K562 (cell line): ENCODE measurements around the gene ITGBL1. TPM values are rescaled to one million over a fixed set of nuclear protein-coding genes. Genes with fewer than 3 reads are reported as not detected.

Source experiments
- ATAC-seq: fragments of 200-7000 bp; cut with Tn5 transposase; 3 replicates; pipeline ENCODE4 v1.9.1; 2020; ENCODE audit warnings: moderate library complexity
- BruUV-seq: library from RNA; stranded (reverse); fragments of 400-500 nt; replicated peaks from 2 replicates; lab custom pipeline; 2021; lab: Mats Ljungman, UMichigan
- CTCF ChIA-PET: fragments of 300-600 bp; formaldehyde crosslinking; extraction: SDS; loops from one replicate; lab custom pipeline; 2021; ENCODE audit warnings: low intra/inter-chr PET ratio; lab: Yijun Ruan, JAX
- POLR2A ChIA-PET: fragments of 300-600, 350-650 bp; sonication (Branson Sonifier 250); formaldehyde crosslinking; extraction: SDS; loops from one replicate; lab custom pipeline; 2021; ENCODE audit warnings: antibody characterized with exemption, inconsistent platforms; lab: Yijun Ruan, JAX
- DNase-seq, 4 experiments: peaks; one replicate each; pipeline versions ENCODE4 v3.0.0 to v3.0.0-alpha.2; 2011 to 2018; ENCODE audit warnings: low spot score in 3 of 4, mixed read lengths in 3 of 4; ENCODE audit errors: extremely low read depth in 1 of 4
- FAIRE-seq: peaks from 2 replicates; lab custom pipeline; 2011; peaks lifted over from hg19 to GRCh38; lab: Jason Lieb, UNC
- H2AFZ ChIP-seq: 2 replicates; pipeline ENCODE4 v1.6.0; 2011; ENCODE audit warnings: low read depth, low read length, control low read depth, inconsistent platforms
- H3K27ac ChIP-seq: fragments of 200-600 bp; 3 replicates; pipeline ENCODE4 v1.8.0; 2011; ENCODE audit warnings: low read depth, mild to moderate bottlenecking, control low read depth, inconsistent platforms, low read length, moderate library complexity, mixed read lengths; ENCODE audit errors: extremely low read depth
- H3K27me3 ChIP-seq, 2 experiments: fragments of 300-600 bp in 1 of 2; 2 replicates in 1 of 2; 3 replicates in 1 of 2; pipeline versions ENCODE4 v1.6.0 to v1.8.0; 2011; ENCODE audit warnings: inconsistent platforms in 2 of 2, low read length in 2 of 2, mild to moderate bottlenecking in 1 of 2, mixed read lengths in 1 of 2, moderate library complexity in 1 of 2; ENCODE audit not compliant: control insufficient read depth in 2 of 2, insufficient read depth in 2 of 2
- H3K36me3 ChIP-seq: fragments of 300-600 bp; 3 replicates; pipeline ENCODE4 v1.8.0; 2011; ENCODE audit warnings: mild to moderate bottlenecking, low read length, inconsistent platforms; ENCODE audit not compliant: control insufficient read depth, insufficient read depth
- H3K4me1 ChIP-seq, 2 experiments: fragments of 200-600 bp in 1 of 2; replicated peaks in 1 of 2; 2 replicates in 1 of 2; 3 replicates in 1 of 2; pipeline versions ENCODE4 v1.5.1 to v1.8.0; 2011; ENCODE audit warnings: inconsistent platforms in 2 of 2, low read length in 2 of 2, mild to moderate bottlenecking in 1 of 2, mixed read lengths in 1 of 2, moderate library complexity in 1 of 2; ENCODE audit not compliant: control insufficient read depth in 2 of 2, insufficient read depth in 2 of 2
- H3K4me2 ChIP-seq: 2 replicates; pipeline ENCODE4 v1.6.1; 2011; ENCODE audit warnings: low read length, control low read depth, inconsistent platforms, mixed read lengths; ENCODE audit not compliant: insufficient read depth
- H3K4me3 ChIP-seq: fragments of 200-600 bp; sonication (generic), shearing (Covaris generic); 2 replicates; pipeline ENCODE4 v1.5.1; 2016; ENCODE audit warnings: control low read depth, inconsistent platforms
- H3K79me2 ChIP-seq: fragments of 200-600 bp; 3 replicates; pipeline ENCODE4 v1.8.0; 2011; ENCODE audit warnings: low read length, inconsistent platforms; ENCODE audit not compliant: control insufficient read depth, insufficient read depth
- H3K9ac ChIP-seq, 2 experiments: 2 replicates each; pipeline versions ENCODE4 v1.6.0 to v1.6.1; 2011; ENCODE audit warnings: low read depth in 2 of 2, low read length in 2 of 2, control low read depth in 1 of 2, inconsistent platforms in 1 of 2, mild to moderate bottlenecking in 1 of 2, mixed read lengths in 1 of 2; ENCODE audit not compliant: insufficient read depth in 1 of 2
- H3K9me1 ChIP-seq: one replicate; pipeline ENCODE4 v1.6.0; 2011; ENCODE audit warnings: inconsistent platforms, mild to moderate bottlenecking, low read length, moderate library complexity; ENCODE audit not compliant: control insufficient read depth, insufficient read depth
- H3K9me3 ChIP-seq: replicated peaks from 2 replicates; pipeline ENCODE4 v1.5.1; 2011; ENCODE audit warnings: low read depth, low read length, inconsistent platforms; ENCODE audit not compliant: control insufficient read depth, insufficient read depth
- H4K20me1 ChIP-seq: replicated peaks from 2 replicates; pipeline ENCODE4 v1.6.1; 2011; ENCODE audit warnings: low read length, inconsistent platforms, mixed read lengths; ENCODE audit not compliant: control insufficient read depth, insufficient read depth
- CAMTA2 ChIP-seq: fragments of 250-450 bp; sonication (Bioruptor Pico); conservative IDR thresholded peaks from 2 replicates; pipeline ENCODE4 v1.5.1; 2022
- DMBX1 ChIP-seq: fragments of 250-450 bp; sonication (Bioruptor Pico); IDR thresholded peaks from 2 replicates; pipeline ENCODE4 v1.8.0; 2022; ENCODE audit warnings: inconsistent platforms, mild to moderate bottlenecking, moderate library complexity, borderline replicate concordance
- MTA1 ChIP-seq: fragments of 450-650 bp; IDR thresholded peaks from 2 replicates; pipeline ENCODE4 v1.6.1; 2017; ENCODE audit warnings: borderline replicate concordance
- MYC ChIP-seq, 2 experiments: fragments of 250-450 bp in 1 of 2; sonication (Bioruptor Pico) in 1 of 2; IDR thresholded peaks; 2 replicates each; pipeline versions ENCODE4 v1.5.1 to v1.6.1; 2012 to 2021; ENCODE audit warnings: low read depth in 2 of 2, borderline replicate concordance in 1 of 2, improper control_type of control experiment in 1 of 2, low read length in 1 of 2, mild to moderate bottlenecking in 1 of 2, moderate library complexity in 1 of 2
- POLR2H ChIP-seq: IDR thresholded peaks from 2 replicates; pipeline ENCODE4 v1.6.1; 2016; ENCODE audit warnings: missing genetic modification characterization, low read depth, mild to moderate bottlenecking, control low read depth, missing compliant biosample characterization, moderate library complexity
- SMAD1 ChIP-seq: fragments of 150-350 bp; IDR thresholded peaks from 2 replicates; pipeline ENCODE4 v1.6.1; 2014; ENCODE audit warnings: low read length, low read depth; ENCODE audit not compliant: partially characterized antibody
- TFE3 ChIP-seq: fragments of 450-650 bp; formaldehyde crosslinking; IDR thresholded peaks from 2 replicates; pipeline ENCODE4 v1.4.0; 2020; ENCODE audit warnings: mild to moderate bottlenecking, mixed read lengths
- ZBTB33 ChIP-seq: sonication (generic); formaldehyde crosslinking; IDR thresholded peaks from 2 replicates; pipeline ENCODE4 v1.8.1; 2023; ENCODE audit warnings: mild to moderate bottlenecking, missing genetic modification reagents
- ZNF197 ChIP-seq: fragments of 200-800 bp; sonication (Bioruptor generic); IDR thresholded peaks from 2 replicates; pipeline ENCODE4 v1.6.1; 2016; ENCODE audit warnings: low read depth, missing genetic modification characterization, missing compliant biosample characterization
- ZNF347 ChIP-seq: fragments of 450-650 bp; formaldehyde crosslinking; IDR thresholded peaks from 2 replicates; pipeline ENCODE4 v1.4.0; 2020; ENCODE audit warnings: low read depth, mild to moderate bottlenecking, moderate library complexity
- ZNF592 ChIP-seq: fragments of 450-650 bp; IDR thresholded peaks from 2 replicates; pipeline ENCODE4 v1.6.1; 2017; ENCODE audit warnings: antibody characterized with exemption, mild to moderate bottlenecking
- ZNF77 ChIP-seq: fragments of 250-450 bp; sonication (Bioruptor Pico); IDR thresholded peaks from 2 replicates; pipeline ENCODE4 v1.5.0; 2020
- WGBS: fragments of 100-300 bp; shearing (Covaris generic); methylation state at CpG from one replicate; pipeline ENCODE4 v1.1.6; 2016; ENCODE audit warnings: low coverage, mixed read lengths; ENCODE audit not compliant: insufficient coverage; ENCODE audit errors: missing lambda C conversion rate; 5-methylcytosine and 5-hydroxymethylcytosine counted together
- in situ Hi-C: fragments of 300-500 bp; cut with MboI; formaldehyde crosslinking; loops from 4 replicates; pipeline ENCODE4 v1.15.0; 2018; ENCODE audit warnings: inconsistent platforms, mixed read lengths
- intact Hi-C: fragments of 100-400 bp; cut with micrococcal nuclease; formaldehyde crosslinking; loops from 2 replicates; pipeline ENCODE4 v1.14.2; 2022
- polyA plus RNA-seq, 8 experiments: library from polyadenylated mRNA; depleted of rRNA in 4 of 8; stranded (reverse) in 5 of 8; unstranded in 3 of 8; fragments of >200 nt; fragmentation: Nextera tagmentation in 2 of 8; fragmentation: Illumina TruSeq in 1 of 8; extraction: Ambion mirVana in 2 of 8; extraction: Trizol in 1 of 8; gene quantifications; 2 replicates each; pipeline versions ENCODE4 v1.2.1 to v1.2.3, GENCODE V29; 2011 to 2014; ENCODE audit warnings: inconsistent platforms in 1 of 8, missing spikeins in 1 of 8
- total RNA-seq, 7 experiments: library from RNA; depleted of rRNA in 6 of 7; stranded (reverse); fragments of >200 nt in 6 of 7; fragmentation: Illumina TruSeq in 2 of 7; extraction: Trizol in 2 of 7; gene quantifications; 2 replicates each; pipeline versions ENCODE4 v1.2.1 to v1.2.3, GENCODE V29; 2011 to 2021; ENCODE audit warnings: low replicate concordance in 1 of 7

Gene ITGBL1
- total and polyA plus RNA-seq, 9 of the 15 experiments (the other 6 are each of a cell fraction or from before 2014, with no cell fraction given), result 0.04 to 0.73 (median 0.32) TPM; not detected in 1

GRCh38 chr13:101623470-101624209 lies 171.2 kb downstream of the ITGBL1 start:
- Histone ChIP-seq H3K9me3 (no peaks in the 10 kb centered on the region), H3K4me2 (no peak overlapping the region), H3K9me1 (no peaks in the 10 kb centered on the region), H2AFZ (no peak overlapping the region), H3K27me3 (no peaks in the 10 kb centered on the region), H3K9ac (no peak overlapping the region), H4K20me1 (no peaks in the 10 kb centered on the region), H3K79me2 (no peaks in the 10 kb centered on the region), H3K36me3 (no peaks in the 10 kb centered on the region), H3K27ac (no peak overlapping the region), H3K4me3 (no peak overlapping the region), H3K4me1 (no peaks in the 10 kb centered on the region)
- ChIA-PET CTCF (no interaction called here), POLR2A (no interaction called here)
- TF ChIP-seq ZNF77 (CRISPR knock-in tag) (no peak), ZBTB33 (CRISPR knock-in tag) (no peak), POLR2H (tag) (no peak), SMAD1 (no peak), ZNF592 (no peak), MTA1 (no peak), MYC (IDR thresholded peaks at IDR 0.05; ENCODE audit: low read depth, low read length) (no peak), MYC (CRISPR knock-in tag; IDR thresholded peaks at IDR 0.05; ENCODE audit: borderline replicate concordance, low read depth) (no peak), DMBX1 (no peak), TFE3 (CRISPR knock-in tag) (no peak), CAMTA2 (CRISPR knock-in tag) (no peak), ZNF347 (no peak), ZNF197 (CRISPR knock-in tag) (no peak)
- FAIRE-seq (no peak), DNase-seq (no peak), ATAC-seq (no peak)
- intact Hi-C loops, result no loop called here
- in situ Hi-C loops, result no loop called here
- no TSS peak for BruUV-seq
- 0% methylated on average over 2 of the region's 2 CpGs for WGBS
